SIG-M5 treated with dmso at 0.1 percent for 504 hours (cell line): Measurements from ENCODE around the gene GPATCH2.

Experiments used
- DNase-seq: peaks from one replicate; lab custom pipeline; 2025; ENCODE audit not compliant: unreplicated experiment; lab: John Stamatoyannopoulos, UW

The GPATCH2 gene

DNA sequence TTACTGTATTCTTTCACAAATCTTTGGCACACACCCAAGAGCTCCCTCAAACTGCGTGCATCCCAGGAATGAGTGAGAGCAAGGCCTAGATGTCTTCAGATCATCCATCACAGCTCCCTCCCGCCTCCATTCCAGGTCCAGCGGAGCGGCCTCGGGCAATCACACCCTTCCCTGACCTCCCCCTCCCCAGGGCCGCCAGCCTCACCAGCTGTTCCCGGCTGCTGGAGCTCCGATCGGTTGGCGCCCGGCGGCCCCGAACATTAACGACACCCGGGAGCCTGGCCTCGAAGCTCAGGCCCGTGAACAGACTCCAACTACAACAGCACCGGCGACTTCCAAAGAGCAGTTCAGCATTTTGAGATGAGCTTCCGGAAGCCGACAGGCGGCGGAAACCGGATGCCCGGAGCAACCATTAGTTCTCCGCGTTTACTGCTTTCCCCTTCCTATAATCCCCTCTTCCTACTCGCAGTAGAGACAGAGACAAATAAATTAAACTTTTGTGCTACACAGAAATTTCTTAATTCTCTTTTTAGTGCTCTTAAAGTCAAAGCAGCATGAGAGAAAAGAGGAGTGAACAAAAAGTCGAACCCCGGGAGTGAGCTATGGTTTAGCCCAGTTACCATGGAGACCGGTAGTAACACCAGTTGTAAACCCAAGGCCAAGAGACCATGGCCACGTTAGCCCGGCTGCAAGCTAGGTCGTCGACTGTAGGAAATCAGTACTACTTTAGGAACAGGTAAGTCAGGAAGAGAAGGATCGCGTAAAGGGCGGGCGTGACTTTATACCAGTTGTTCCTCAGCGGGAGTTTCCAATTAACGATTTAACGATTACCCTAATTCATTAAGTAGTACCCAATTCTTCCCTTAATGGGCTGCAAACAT is at the start of gene GPATCH2, which contains the start of gene SPATA17:
Gene GPATCH2 (minus strand): TSS at position 380 of the 881 bp plus-strand sequence. CDS start 119 bp downstream, at position 261.
Gene SPATA17 (plus strand): TSS at position 634 of the 881 bp plus-strand sequence. CDS start 35 bp downstream, at position 669.
- peak; percentile 96 for DNase-seq

DNA sequence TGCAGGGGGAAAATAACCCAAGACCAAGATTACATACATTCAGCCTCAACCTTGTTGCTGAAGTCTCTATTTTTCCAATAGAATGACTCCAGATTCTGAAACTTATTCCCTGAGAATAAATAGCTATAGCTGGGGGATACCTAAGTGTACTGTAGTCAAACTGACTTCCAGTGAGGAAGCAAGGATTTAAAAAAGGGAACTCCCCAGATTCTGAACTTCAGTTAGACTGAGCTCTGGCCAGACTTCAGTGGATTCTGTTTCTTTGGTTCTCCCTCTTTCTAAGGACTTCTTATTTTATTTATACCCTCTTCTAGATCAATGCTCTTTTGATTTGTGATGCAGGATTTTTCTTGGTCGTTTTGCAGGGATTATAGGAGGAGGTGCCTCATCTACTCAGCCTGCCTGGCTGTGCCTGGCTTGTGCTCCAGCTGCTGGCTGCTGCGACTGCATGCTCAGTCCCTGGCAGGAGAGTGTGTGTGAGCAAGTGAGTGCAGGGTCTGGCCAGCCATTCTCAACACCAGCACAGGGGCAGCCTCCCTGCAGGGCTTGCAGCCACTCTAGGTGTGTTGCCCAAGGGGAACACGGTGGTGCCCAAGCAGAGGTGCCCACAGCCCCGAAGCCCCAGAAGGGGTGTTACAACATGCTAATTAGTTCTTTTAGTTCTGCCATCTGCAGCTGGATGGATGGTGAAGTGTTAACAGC is 43.3 kb upstream of the GPATCH2 start:
- no peak for DNase-seq

DNA sequence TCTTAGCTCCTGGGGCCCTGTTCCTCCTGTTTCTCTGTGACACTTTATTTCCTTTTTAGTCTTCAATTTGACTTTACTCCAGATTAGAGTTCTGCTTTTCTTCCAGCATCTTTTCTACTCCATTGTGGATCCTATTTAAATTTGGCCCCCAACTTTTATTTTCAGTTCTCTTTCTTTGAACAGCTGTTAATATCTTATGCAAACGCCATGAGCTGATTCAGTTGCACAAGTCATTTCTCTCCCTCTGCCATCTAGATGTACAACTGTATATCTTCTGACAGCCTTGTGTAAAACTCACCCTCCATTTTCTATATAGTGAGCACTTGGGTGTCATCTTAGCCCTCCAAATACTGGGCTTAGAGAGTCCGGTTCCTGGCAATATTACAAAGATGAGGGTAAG is 42.5 kb upstream of the GPATCH2 start:
- DNase-seq: peak; percentile 89

DNA sequence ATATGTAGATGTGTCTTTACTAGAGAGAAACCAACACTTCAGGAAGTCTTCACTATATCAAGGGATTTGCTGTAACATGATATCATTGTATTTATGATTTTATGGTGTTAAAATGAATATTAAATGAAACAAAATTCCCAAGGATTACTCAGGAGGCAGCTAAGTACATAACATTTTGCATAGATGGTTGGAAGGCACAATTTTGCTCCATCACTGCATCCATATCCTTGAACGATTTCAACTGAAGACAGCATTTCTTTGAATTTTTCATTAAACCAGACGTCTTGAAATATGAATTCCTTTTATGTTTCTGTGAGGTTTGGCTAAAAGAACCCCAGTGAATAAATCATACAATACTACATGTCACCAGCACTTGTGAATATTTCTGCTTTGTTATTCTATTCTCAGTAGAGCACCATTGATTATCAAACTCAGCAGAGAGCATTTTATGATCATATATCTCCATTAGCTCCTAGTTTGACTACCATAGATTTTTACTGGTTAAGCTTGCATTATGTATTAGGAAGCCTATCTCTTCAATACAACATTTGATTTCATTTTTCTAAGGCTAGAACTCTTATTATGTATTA is 37.6 kb upstream of the GPATCH2 start:
- DNase-seq: no peak

DNA sequence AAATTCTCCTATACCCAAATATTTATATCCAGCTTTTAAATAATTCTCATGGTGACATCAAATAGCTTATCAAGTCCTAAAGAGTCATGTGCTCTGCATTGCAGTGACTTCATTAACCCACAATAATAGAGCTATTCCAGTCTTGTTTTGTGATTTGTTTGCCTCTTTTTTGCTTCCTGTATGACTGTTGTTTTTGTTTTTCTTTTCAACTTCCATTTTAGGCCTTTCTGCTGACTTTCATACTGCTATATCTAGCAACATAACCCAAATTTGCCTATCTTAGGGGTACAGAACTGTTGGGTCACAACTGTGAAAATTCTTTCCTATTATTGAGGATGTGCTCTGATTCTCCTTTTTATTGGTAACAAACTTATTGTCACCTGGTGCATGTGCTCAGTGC is 30.5 kb upstream of the GPATCH2 start:
- DNase-seq: no peak

DNA sequence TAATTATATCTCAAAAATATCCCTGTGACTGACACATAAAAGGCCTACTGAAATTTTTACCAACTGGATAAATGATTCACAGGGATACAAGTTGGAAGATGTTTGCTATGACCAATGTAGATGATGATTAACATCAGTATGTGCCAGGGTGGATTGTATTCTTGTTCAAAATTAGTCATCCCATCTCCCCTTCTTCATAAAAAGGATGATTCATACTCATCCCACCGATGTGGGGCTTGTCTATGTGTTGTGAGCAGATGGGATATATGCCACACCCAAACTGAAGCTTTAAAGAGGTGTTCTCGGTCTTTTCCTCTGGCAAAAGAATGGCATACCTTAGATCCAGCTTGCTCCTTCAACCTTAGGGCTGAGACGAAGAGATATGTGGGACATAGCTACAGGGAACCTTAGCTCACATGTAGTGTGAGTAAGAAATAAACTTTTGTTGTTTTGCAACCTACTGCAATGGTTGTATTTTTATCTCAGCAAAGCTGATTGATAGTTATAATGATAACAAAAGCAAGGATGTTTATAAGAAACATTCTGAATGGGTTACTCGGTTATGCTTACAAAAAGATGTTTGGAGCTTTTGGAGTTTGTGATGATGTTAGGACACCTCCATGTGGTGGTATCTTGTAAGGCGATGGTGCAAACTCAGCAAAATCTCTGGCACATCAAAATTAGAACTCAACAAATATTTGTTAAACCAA is 29.6 kb upstream of the GPATCH2 start:
- peak; percentile 17 for DNase-seq

DNA sequence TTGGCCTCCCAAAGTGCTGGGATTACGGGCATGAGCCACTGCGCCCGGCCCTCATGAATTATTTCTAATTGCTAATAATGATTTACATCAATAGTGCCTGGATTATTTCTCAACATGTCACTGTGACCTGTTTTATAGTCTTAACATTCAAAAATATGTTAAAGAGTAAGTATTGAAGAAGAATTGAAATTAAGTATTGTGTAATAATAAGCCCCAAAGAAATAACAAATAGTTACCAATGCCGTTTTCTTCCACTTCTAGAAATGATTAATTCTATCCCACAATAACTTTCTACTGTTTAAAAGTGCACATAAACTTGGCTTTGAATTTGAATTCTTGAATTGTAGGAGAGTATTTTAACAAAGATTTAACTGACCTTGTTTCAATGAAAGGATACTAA is 19.8 kb upstream of the GPATCH2 start:
- DNase-seq: no peak

DNA sequence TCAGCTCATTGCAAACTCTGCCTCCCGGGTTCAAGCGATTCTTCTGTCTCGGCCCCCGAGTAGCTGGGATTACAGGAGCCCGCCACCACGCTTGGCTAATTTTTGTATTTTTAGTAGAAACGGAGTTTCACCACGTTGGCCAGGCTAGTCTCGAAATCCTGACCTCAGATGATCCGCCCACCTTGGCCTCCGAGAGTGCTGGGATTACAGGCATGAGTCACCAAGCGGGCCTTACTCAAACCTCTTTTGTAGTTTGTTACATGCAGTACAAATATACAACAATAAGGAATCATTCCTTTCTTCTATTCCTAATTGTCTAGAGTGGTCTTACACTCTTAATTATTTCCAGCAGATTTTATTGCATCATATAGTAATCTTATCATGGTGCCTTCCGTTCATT is 16.9 kb upstream of the GPATCH2 start:
- no peak for DNase-seq

DNA sequence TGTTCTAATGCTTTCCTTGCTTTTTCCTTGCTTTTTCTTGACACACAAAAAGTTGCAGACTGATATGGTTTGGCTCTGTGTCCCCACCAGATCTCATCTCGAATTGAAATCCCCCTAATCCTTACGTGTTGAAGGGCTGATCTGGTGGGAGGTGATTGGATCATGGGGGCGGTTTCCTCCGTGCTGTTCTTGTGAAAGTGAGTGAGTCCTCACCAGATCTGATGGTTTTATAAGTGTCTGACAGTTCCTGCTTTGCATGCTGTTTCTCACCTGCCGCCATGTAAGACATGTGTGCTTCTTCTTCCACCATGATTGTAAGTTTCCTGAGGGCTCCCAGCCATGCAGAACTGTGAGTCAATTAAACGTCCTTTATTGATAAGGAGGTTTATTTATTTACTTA is 11.6 kb upstream of the GPATCH2 start:
- no peak for DNase-seq

DNA sequence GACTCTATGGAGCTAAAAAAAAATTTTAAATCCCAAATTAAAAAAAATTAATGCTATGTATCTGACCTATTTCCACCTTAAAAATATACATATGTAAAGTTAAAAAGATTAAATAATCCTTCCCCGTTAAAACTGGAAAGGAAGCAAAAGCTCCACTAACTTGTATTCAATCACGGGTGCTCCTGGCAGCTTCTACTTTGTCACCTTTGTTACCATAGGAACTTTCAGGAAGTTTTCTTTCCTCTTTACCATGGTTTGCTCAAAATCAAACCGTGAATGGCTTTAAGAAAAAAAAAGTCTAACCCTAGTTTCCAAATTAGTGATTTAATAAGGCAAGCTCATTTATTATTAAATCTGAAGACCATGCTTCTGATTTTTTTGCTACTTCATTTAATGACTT is 3.5 kb downstream of the GPATCH2 start:
- DNase-seq: no peak

DNA sequence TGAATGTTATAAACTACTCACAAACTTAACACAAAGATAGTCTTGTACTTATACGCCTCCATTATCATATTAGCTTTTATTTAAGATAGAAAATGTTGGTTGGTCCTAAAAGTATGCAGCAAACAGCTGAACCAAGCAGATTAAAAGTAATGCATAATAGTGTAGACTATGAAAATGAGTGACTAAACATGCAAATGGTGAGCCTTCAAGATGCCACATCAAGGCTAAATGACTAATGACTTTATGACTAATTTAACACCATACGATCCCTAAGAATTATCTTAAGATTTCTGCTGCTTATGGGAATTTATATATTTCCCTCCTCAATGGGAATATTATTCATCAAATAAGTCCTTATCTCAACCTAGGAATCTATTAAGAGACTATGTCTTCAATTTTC is 4.6 kb downstream of the GPATCH2 start:
- DNase-seq: no peak

DNA sequence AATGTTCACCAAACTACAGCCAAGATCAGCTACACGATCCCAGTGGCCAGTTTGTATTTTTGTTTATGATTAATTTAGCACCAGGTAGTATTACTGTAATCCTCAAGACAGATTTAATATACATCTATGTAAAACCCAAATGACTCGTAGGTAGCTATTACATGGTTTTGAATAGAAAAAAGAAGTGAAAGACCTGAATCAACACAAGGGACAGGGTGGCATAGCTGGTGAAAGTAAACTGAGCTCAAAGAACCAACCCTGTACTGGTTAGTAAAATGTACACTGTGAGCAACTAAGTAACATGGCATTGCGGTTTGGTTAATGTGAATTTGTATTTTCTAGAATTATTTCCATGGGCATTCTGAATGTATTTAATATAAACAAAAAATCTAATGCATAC is 8.8 kb downstream of the GPATCH2 start:
- DNase-seq: no peak

DNA sequence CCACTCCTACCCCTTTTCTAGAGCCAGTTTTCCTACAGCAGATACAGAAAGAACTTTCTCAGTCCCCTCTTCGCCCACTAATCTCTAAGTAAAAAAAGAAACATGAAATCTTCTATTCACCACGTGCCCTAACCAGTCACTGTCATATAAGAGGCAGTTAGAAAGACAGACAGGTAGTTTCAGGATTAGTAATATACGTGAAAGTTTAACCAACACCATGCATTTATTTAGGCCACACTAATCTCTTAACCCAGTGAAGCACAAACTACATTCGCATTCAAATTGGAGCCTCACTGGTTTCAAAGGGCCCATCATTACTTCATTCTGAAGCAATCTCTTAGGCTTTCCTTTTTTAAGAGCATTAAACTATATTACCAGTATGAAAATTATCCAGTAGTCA is 10.1 kb downstream of the GPATCH2 start:
- DNase-seq: no peak

DNA sequence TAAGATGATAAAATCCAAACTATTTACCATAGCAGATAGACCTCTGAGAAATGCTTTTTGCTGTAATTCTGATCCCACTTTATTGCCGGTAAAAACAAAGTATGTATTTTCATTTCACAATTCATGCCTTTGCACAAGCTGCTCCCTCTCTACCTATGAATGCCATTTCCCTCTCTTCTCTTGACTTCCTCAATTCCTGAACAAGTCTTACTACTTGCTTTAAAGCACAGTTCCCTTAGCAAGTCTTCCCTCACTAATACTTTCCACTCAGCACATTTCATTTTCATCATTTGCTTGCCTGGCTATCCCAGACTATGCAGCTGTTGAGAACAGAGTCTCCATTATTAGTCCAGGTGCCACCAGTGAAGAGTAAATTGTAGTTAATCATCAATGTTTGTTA is 13.8 kb downstream of the GPATCH2 start:
- DNase-seq: peak; percentile 67

DNA sequence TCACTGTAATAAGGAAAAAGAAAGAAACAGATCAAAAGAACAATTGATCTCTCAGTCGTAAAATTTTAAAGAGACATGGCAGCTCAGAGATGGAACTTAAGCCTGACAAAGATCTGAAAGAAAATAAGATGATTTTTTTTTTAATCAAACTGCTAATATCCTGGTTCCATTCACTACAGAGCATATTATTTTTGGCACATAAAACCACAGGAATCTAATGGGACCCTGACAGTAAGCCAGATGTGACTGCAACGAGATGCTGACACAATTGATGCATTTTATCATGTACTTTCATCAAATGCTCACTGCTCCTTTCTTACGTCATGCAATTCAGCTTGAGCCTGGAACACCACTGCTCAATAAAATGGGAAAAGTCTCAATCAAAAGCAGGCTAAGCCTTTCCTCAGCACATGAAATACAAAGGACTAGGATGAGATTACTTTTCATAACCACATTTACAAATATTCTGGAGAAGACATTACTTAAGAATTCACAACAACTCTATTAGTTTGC is 16.6 kb downstream of the GPATCH2 start:
- DNase-seq: no peak

DNA sequence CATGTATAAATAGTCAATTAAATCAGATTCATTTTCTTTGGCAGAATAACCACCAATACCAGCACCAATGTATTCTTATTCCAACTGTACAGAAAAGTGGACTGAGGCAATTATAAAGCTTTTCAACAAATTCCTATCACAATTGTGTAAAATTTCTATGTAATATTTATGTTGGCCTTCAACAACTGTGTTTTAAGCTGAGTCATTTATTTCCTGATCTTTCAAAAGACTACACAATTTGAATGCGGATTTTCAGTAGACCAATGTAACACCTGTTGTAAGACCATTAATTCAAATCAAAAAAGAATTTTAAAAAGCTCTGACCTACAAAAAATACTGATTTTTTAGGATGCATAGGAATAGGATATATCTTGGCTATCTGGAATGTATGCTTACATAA is 25.5 kb downstream of the GPATCH2 start:
- DNase-seq: no peak

DNA sequence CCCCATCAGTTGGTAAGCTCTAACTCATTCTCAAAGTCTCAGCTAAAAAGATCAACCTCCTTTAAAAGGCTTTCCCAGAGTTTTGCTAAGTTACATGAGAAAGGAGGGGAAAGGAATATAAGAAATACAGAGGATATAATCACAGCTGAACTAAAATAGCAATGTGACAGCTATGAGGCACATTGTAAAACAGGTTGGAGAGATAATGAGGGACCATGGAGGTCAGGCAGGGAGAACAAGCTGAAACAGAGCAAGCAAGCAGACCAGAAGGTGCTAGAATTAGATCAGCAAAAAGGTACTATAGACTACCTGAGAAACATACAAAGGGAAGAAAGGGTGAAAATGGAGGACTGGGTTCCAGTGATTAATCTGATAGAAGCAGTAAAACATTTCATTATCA is 28.5 kb downstream of the GPATCH2 start:
- no peak for DNase-seq

DNA sequence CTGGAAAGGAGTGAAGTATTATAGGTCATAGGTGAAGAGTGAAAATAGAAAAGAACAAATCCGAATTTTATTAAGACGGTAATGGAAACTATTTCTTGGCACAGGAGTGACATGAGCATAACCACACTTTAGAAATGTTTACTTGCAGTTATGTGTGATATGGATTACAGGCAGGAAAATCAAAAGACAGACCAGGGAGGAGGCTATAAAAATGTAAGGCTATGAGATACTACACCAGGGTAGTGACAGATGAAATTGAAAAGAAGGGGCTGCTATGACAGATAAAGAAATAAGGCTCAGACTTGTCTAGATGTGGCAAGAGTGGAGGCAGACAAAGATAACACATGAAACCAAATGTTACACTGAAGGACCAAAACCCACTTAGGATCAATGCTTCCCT is 31.7 kb downstream of the GPATCH2 start:
- no peak for DNase-seq

DNA sequence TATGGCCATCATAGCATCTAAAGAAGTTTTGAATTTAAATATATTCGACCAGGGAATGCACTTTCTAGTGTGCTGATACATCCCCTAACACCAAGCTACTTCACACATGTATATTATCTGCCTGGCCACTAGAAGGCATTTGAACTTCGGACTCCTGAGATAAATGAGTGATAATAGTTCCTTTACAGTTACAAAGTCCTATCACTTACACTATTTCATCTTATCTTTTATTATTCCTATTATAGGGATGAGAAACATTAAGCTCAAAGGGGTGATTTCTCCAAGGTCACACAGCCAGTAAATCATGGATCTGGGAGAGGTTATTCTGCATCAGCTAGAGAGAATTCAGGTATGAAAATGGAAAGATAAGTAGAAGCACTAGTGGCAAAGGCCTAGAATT is 40.3 kb downstream of the GPATCH2 start:
- DNase-seq: no peak

DNA sequence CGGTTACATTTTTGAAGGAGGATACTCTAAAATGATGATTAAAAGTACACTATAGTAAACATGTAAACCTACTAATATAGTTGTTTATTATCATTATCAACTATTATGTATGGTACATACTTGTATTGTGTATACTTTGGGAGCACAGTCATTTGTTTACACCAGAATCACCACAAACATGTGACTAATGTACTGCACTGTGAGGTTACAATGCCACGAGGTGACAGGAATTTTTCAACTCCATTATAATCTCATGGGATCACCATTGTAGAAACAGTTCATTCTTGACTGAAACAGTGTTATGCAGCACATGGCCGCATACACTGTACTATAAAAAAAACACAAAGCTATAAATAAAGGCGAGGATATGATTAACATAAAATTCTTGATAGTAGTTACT is 44.3 kb downstream of the GPATCH2 start:
- DNase-seq: no peak

DNA sequence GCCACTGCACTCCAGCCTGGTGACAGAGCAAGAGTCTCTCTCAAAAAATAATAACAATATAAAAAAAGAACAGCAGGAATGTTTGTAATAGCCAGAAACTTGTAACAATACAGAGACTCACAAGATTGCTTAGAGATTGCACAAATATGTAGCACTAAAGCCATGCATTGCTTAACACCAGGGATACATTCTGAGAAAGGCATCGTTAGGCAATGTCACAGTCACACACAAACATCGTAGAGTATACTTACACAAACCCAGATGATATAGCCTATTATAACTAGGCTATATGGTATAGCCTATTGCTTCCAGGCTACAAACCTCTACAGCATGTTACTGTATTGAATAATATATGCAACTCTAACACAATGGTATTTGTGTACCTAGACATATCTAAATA is 45.3 kb downstream of the GPATCH2 start:
- peak; percentile 41 for DNase-seq
